Measurements from ENCODE around the gene RAMP2. TPM values are rescaled to one million over a fixed set of nuclear protein-coding genes. Genes with fewer than 3 reads are reported as not detected.
"Not testable (repeated sequence)": the region's sequence is repeated elsewhere in the genome, so short reads cannot be mapped to it uniquely, and the experiment has no call there.

Gene RAMP2
- total RNA-seq, 1 experiment from 2014 or later = 21.4 TPM

- no peaks in the 10 kb centered on the region for H3K4me1 ChIP-seq
- Mint-ChIP-seq H3K27ac (ENCODE audit: unreplicated experiment) (no peak overlapping the region), H3K36me3 (ENCODE audit: insufficient read depth, unreplicated experiment) (peaks cover 15% of the 10 kb centered on the region), H3K4me3 (ENCODE audit: unreplicated experiment) (no peak overlapping the region), H3K9me3 (ENCODE audit: unreplicated experiment) (no peaks in the 10 kb centered on the region), H3K27me3 (ENCODE audit: insufficient read depth, unreplicated experiment) (no peaks in the 10 kb centered on the region), H3K4me1 (ENCODE audit: low read depth, unreplicated experiment) (no peaks in the 10 kb centered on the region)
- H3K36me3 ChIP-seq (ENCODE audit: control insufficient read depth, insufficient read depth, low read length) = peaks cover 2% of the 10 kb centered on the region
- H3K4me3 ChIP-seq (ENCODE audit: low read depth, low read length) = no peak overlapping the region
- ChIA-PET CTCF (no interaction called here), POLR2A (no interaction called here)
- no peaks in the 10 kb centered on the region for H3K9me3 ChIP-seq
- no peaks in the 10 kb centered on the region for H3K27me3 ChIP-seq (replicated peaks; ENCODE audit: control insufficient read depth, insufficient read depth, low read length)
- intact Hi-C loops (cut with micrococcal nuclease; ENCODE audit: unreplicated experiment) = no loop called here
- no peak for DNase-seq
- TF ChIP-seq CTCF (IDR thresholded peaks at IDR 0.05; ENCODE audit: insufficient read depth in 1 of 2, low read depth in 1 of 2, low read length in 1 of 2, severe bottlenecking in 1 of 2, unreplicated experiment in 1 of 2) = no peak
- no TSS peak for BruUV-seq (replicated peaks)
These were observed 37.4 kb upstream of the RAMP2 start for GRCh38 chr17:42723636-42724035.

- Mint-ChIP-seq H3K27me3 (ENCODE audit: insufficient read depth, unreplicated experiment) (no peaks in the 10 kb centered on the region), H3K4me1 (ENCODE audit: low read depth, unreplicated experiment) (no peaks in the 10 kb centered on the region), H3K9me3 (ENCODE audit: unreplicated experiment) (no peaks in the 10 kb centered on the region), H3K36me3 (ENCODE audit: insufficient read depth, unreplicated experiment) (peaks cover 20% of the 10 kb centered on the region), H3K27ac (ENCODE audit: unreplicated experiment) (no peak overlapping the region), H3K4me3 (ENCODE audit: unreplicated experiment) (no peak overlapping the region)
- DNase-seq = no peak
- BruUV-seq (replicated peaks) = no TSS peak
- POLR2A ChIA-PET = no interaction called here
- intact Hi-C loops (cut with micrococcal nuclease; ENCODE audit: unreplicated experiment) = no loop called here
- Histone ChIP-seq H3K27me3 (replicated peaks; ENCODE audit: control insufficient read depth, insufficient read depth, low read length) (no peaks in the 10 kb centered on the region), H3K4me3 (ENCODE audit: low read depth, low read length) (no peak overlapping the region), H3K9me3 (no peaks in the 10 kb centered on the region), H3K4me1 (no peaks in the 10 kb centered on the region), H3K36me3 (ENCODE audit: control insufficient read depth, insufficient read depth, low read length) (no peaks in the 10 kb centered on the region; the same call in 1 of the 2 replicates)
- TF ChIP-seq CTCF (IDR thresholded peaks at IDR 0.05; ENCODE audit: insufficient read depth in 1 of 2, low read depth in 1 of 2, low read length in 1 of 2, severe bottlenecking in 1 of 2, unreplicated experiment in 1 of 2) = no peak
- CTCF ChIA-PET = interaction anchor here (3.2 kb wide), 1 partner anchor 38 kb away, joined by 9 read pairs; no protein-coding TSS in a partner anchor
These were observed 35.9 kb upstream of the RAMP2 start for GRCh38 chr17:42725143-42725542.

- H3K4me1 Mint-ChIP-seq (ENCODE audit: low read depth, unreplicated experiment) = peaks cover 30% of the 10 kb centered on the region
- TF ChIP-seq CTCF (IDR thresholded peaks at IDR 0.05; ENCODE audit: insufficient read depth in 1 of 2, low read depth in 1 of 2, low read length in 1 of 2, severe bottlenecking in 1 of 2, unreplicated experiment in 1 of 2) = no peak
- CTCF ChIA-PET = no interaction called here
- H3K4me1 ChIP-seq = peaks cover 23% of the 10 kb centered on the region
- BruUV-seq (replicated peaks) = no TSS peak
- POLR2A ChIA-PET = no interaction called here
- H3K4me3 ChIP-seq (ENCODE audit: low read depth, low read length) = no peak overlapping the region
- DNase-seq = no peak
- H3K27me3 Mint-ChIP-seq (ENCODE audit: insufficient read depth, unreplicated experiment) = no peaks in the 10 kb centered on the region
- H3K27me3 ChIP-seq (replicated peaks; ENCODE audit: control insufficient read depth, insufficient read depth, low read length) = no peaks in the 10 kb centered on the region
- peaks cover 13% of the 10 kb centered on the region for H3K36me3 Mint-ChIP-seq (ENCODE audit: insufficient read depth, unreplicated experiment)
- no peak overlapping the region for H3K4me3 Mint-ChIP-seq (ENCODE audit: unreplicated experiment)
- no peaks in the 10 kb centered on the region for H3K9me3 Mint-ChIP-seq (ENCODE audit: unreplicated experiment)
- H3K27ac Mint-ChIP-seq (ENCODE audit: unreplicated experiment) = no peak overlapping the region
- no peaks in the 10 kb centered on the region for H3K9me3 ChIP-seq
- intact Hi-C loops (cut with micrococcal nuclease; ENCODE audit: unreplicated experiment) = no loop called here
- no peaks in the 10 kb centered on the region for H3K36me3 ChIP-seq (ENCODE audit: control insufficient read depth, insufficient read depth, low read length)
These were observed 20.3 kb upstream of the RAMP2 start for GRCh38 chr17:42740699-42741098.

- peak overlapping the region; percentile 1 for H3K4me3 Mint-ChIP-seq (ENCODE audit: unreplicated experiment)
- BruUV-seq (replicated peaks) = not testable (repeated sequence)
These were observed 18.1 kb upstream of the RAMP2 start for GRCh38 chr17:42742916-42743315.

More at GRCh38 chr17:42742916-42743315, 18.1 kb upstream of the RAMP2 start:
- H3K27me3 Mint-ChIP-seq (ENCODE audit: insufficient read depth, unreplicated experiment); H3K4me3 ChIP-seq (ENCODE audit: low read depth, low read length); H3K9me3 Mint-ChIP-seq (ENCODE audit: unreplicated experiment); H3K27ac Mint-ChIP-seq (ENCODE audit: unreplicated experiment); H3K27me3 ChIP-seq (replicated peaks; ENCODE audit: control insufficient read depth, insufficient read depth, low read length); H3K36me3 ChIP-seq (ENCODE audit: control insufficient read depth, insufficient read depth, low read length); intact Hi-C loops (cut with micrococcal nuclease; ENCODE audit: unreplicated experiment); H3K9me3 ChIP-seq: not testable (repeated sequence)
- peaks cover 23% of the 10 kb centered on the region for H3K4me1 ChIP-seq
- peaks cover 13% of the 10 kb centered on the region for H3K36me3 Mint-ChIP-seq (ENCODE audit: insufficient read depth, unreplicated experiment)
- CTCF ChIA-PET = interaction anchor here (0.7 to 1.7 kb wide), 6 partner anchors 21 to 403 kb away, joined by 3 to 13 read pairs (median 4); partner anchors contain the start of genes BECN1 and PLEKHH3
- H3K4me1 Mint-ChIP-seq (ENCODE audit: low read depth, unreplicated experiment) = peaks cover 36% of the 10 kb centered on the region
- peak in 1 of 2 experiments; percentile 16 for DNase-seq
- POLR2A ChIA-PET = interaction anchor here (0.6 to 1.0 kb wide), 3 partner anchors 21 to 91 kb away, joined by 3 read pairs; no protein-coding TSS in a partner anchor

All from Caco-2 (cell line).